Esophagus squamous epithelium (tissue), 4 donors: ENCODE data around the gene NAB2.

Experiments
- CTCF ChIP-seq, 6 experiments: fragments of 450-650 bp in 4 of 6; fragments of 200-600 bp in 2 of 6; sonication (generic) in 2 of 6; IDR thresholded peaks; one replicate each; pipeline ENCODE4 v1.5.1; 2016 to 2019; ENCODE audit warnings: antibody characterized with exemption in 6 of 6, mild to moderate bottlenecking in 4 of 6, moderate library complexity in 4 of 6
- POLR2A ChIP-seq, 4 donors: fragments of 450-650 bp; IDR thresholded peaks; one replicate each; pipeline ENCODE4 v1.6.1; 2017; ENCODE audit warnings: antibody characterized with exemption in 4 of 4, mild to moderate bottlenecking in 4 of 4, moderate library complexity in 3 of 4

DNA sequence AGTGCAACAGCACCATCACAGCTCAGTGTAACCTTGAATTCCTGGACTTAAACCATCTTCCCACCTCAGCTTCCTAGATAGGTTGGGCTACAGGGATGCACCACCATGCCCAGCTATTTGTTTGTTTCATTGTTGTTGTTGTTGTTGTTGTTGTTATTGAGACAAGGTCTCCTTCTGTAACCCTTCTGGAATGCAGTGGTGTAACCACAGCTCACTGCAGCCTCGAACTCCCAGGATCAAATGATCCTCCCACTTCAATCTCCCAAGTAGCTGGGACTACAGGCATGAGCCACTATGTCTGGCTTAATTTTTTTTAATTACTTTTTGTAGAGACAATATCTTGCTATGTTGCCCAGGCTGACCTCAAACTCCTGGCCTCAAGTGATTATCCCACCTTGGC, 9.1 kb upstream of the NAB2 start:
- TF ChIP-seq CTCF (IDR thresholded peaks at IDR 0.05) (no peak), POLR2A (IDR thresholded peaks at IDR 0.05) (no peak)
